ENCODE results near the gene RANBP17.

DNA sequence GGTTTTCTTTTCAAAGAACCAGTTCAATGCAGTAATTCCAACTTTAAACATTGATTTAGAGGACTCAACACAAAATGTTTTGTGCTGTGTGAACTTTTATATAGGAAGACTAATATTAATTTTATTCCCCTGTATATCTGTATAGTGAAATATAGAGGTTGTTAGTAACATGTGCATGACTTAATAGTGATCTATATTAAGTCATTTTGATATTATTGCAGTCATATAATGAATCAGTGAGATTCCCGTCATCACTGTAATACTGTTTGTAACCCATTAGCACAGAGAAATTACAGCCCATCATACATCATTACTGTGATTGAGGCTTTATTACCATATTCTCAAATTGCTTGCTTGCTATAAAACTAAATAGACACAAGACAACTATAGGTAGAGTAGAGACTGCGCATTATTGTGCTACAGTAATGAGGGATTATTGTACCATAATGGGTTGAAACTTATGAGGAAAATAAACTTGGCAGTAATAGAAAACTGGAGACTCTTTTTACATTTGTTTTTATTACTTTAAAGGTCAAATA is 170.7 kb downstream of the RANBP17 start:
- TF ChIP-seq, protein P1, sequence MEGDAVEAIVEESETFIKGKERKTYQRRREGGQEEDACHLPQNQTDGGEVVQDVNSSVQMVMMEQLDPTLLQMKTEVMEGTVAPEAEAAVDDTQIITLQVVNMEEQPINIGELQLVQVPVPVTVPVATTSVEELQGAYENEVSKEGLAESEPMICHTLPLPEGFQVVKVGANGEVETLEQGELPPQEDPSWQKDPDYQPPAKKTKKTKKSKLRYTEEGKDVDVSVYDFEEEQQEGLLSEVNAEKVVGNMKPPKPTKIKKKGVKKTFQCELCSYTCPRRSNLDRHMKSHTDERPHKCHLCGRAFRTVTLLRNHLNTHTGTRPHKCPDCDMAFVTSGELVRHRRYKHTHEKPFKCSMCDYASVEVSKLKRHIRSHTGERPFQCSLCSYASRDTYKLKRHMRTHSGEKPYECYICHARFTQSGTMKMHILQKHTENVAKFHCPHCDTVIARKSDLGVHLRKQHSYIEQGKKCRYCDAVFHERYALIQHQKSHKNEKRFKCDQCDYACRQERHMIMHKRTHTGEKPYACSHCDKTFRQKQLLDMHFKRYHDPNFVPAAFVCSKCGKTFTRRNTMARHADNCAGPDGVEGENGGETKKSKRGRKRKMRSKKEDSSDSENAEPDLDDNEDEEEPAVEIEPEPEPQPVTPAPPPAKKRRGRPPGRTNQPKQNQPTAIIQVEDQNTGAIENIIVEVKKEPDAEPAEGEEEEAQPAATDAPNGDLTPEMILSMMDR (IDR thresholded peaks at IDR 0.05) = no peak
- no peak for TF ChIP-seq POLR2A (IDR thresholded peaks at IDR 0.05)
